SK-N-SH (cell line): ENCODE data around the gene EXOC2. TPM values are rescaled to one million over a fixed set of nuclear protein-coding genes. Genes with fewer than 3 reads are reported as not detected.

Experiments
- CTCF ChIA-PET: fragments of 300-600, 350-600 bp; formaldehyde crosslinking; extraction: SDS; loops from one replicate; lab custom pipeline; 2021; lab: Yijun Ruan, JAX
- POLR2A ChIA-PET: fragments of 350-600 bp; sonication (Branson Sonifier 250); formaldehyde crosslinking; extraction: SDS; loops from one replicate; lab custom pipeline; 2020; ENCODE audit warnings: antibody characterized with exemption, inconsistent platforms; lab: Yijun Ruan, JAX
- DNase-seq: peaks from one replicate; pipeline ENCODE4 v3.0.0; 2012
- H2AFZ ChIP-seq: fragments of 200-600 bp; sonication (generic); 2 replicates; pipeline ENCODE4 v1.8.1; 2016; ENCODE audit warnings: antibody characterized with exemption, mild to moderate bottlenecking, low read depth
- H3F3A ChIP-seq: fragments of 200-600 bp; sonication (generic); replicated peaks from 2 replicates; pipeline ENCODE3; 2016; ENCODE audit warnings: antibody characterized with exemption, mild to moderate bottlenecking; ENCODE audit not compliant: insufficient read depth
- H3K27ac ChIP-seq, 2 experiments: fragments of 200-500 bp in 1 of 2; fragments of 200-600 bp in 1 of 2; sonication (Bioruptor generic) in 1 of 2; sonication (generic), shearing (Covaris generic) in 1 of 2; 2 replicates each; pipeline versions ENCODE4 v1.5.1 to v1.6.1; 2014 to 2016; ENCODE audit warnings: low read depth in 2 of 2, inconsistent platforms in 1 of 2, low read length in 1 of 2, mild to moderate bottlenecking in 1 of 2, mixed read lengths in 1 of 2
- H3K27me3 ChIP-seq: fragments of 200-600 bp; sonication (generic), shearing (Covaris generic); 2 replicates; pipeline ENCODE4 v1.6.1; 2016; ENCODE audit warnings: mixed run types; ENCODE audit not compliant: insufficient read depth
- H3K36me3 ChIP-seq, 2 experiments: fragments of 200-500 bp in 1 of 2; fragments of 200-600 bp in 1 of 2; sonication (Bioruptor generic) in 1 of 2; sonication (generic) in 1 of 2; replicated peaks in 1 of 2; 2 replicates each; pipeline versions ENCODE3 to v1.5.1; 2014 to 2016; ENCODE audit warnings: low read length in 1 of 2, mild to moderate bottlenecking in 1 of 2; ENCODE audit not compliant: insufficient read depth in 2 of 2, control insufficient read depth in 1 of 2
- H3K4me1 ChIP-seq, 2 experiments: fragments of 200-500 bp in 1 of 2; fragments of 200-600 bp in 1 of 2; sonication (Bioruptor generic) in 1 of 2; sonication (generic), shearing (Covaris generic) in 1 of 2; 2 replicates each; pipeline versions ENCODE4 v1.5.1 to v1.6.1; 2014 to 2016; ENCODE audit warnings: low read depth in 1 of 2, low read length in 1 of 2, mixed run types in 1 of 2; ENCODE audit not compliant: insufficient read depth in 2 of 2, control insufficient read depth in 1 of 2
- H3K4me2 ChIP-seq: fragments of 200-600 bp; sonication (generic), shearing (Covaris generic); 2 replicates; pipeline ENCODE4 v1.6.1; 2017; ENCODE audit warnings: mixed run types
- H3K4me3 ChIP-seq, 2 experiments: fragments of 200-500 bp in 1 of 2; fragments of 200-600 bp in 1 of 2; sonication (Bioruptor generic) in 1 of 2; sonication (generic), shearing (Covaris generic) in 1 of 2; 2 replicates each; pipeline versions ENCODE4 v1.5.1 to v1.8.1; 2014 to 2016; ENCODE audit warnings: low read depth in 2 of 2, inconsistent platforms in 1 of 2, low read length in 1 of 2, mild to moderate bottlenecking in 1 of 2, mixed read lengths in 1 of 2, moderate library complexity in 1 of 2
- H3K79me2 ChIP-seq: fragments of 200-600 bp; sonication (generic); 2 replicates; pipeline ENCODE4 v1.8.1; 2017; ENCODE audit warnings: mild to moderate bottlenecking; ENCODE audit not compliant: insufficient read depth
- H3K9ac ChIP-seq: fragments of 200-600 bp; sonication (generic); 2 replicates; pipeline ENCODE4 v1.6.1; 2017; ENCODE audit warnings: mixed run types
- H3K9me2 ChIP-seq: fragments of 200-600 bp; sonication (generic); 2 replicates; pipeline ENCODE4 v1.6.1; 2017; ENCODE audit warnings: mixed run types
- H3K9me3 ChIP-seq: fragments of 200-600 bp; sonication (generic); 2 replicates; pipeline ENCODE4 v1.6.1; 2017; ENCODE audit warnings: mixed run types, mild to moderate bottlenecking, moderate library complexity
- H4K20me1 ChIP-seq: fragments of 200-600 bp; sonication (generic); 2 replicates; pipeline ENCODE4 v1.6.1; 2017; ENCODE audit warnings: mild to moderate bottlenecking, mixed run types; ENCODE audit not compliant: insufficient read depth
- ELF1 ChIP-seq: IDR thresholded peaks from 2 replicates; pipeline ENCODE4 v1.4.0; 2012
- EP300 ChIP-seq, 2 experiments: IDR thresholded peaks; 2 replicates each; pipeline versions ENCODE4 v1.4.0 to v1.6.1; 2012; ENCODE audit warnings: borderline replicate concordance in 1 of 2, low read depth in 1 of 2, low read length in 1 of 2
- GATA2 ChIP-seq: sonication (generic); formaldehyde crosslinking; IDR thresholded peaks from 2 replicates; pipeline ENCODE4 v1.5.0; 2020; ENCODE audit warnings: mild to moderate bottlenecking, missing genetic modification reagents
- JUND ChIP-seq: IDR thresholded peaks from 2 replicates; pipeline ENCODE4 v1.4.0; 2012
- RXRA ChIP-seq: IDR thresholded peaks from 2 replicates; pipeline ENCODE4 v1.4.0; 2012; ENCODE audit warnings: low read depth, mild to moderate bottlenecking, borderline replicate concordance
- SIN3A ChIP-seq: IDR thresholded peaks from 2 replicates; pipeline ENCODE4 v1.6.1; 2012; ENCODE audit warnings: low read depth, mild to moderate bottlenecking, low read length, moderate library complexity, borderline replicate concordance
- SMC3 ChIP-seq: IDR thresholded peaks from 2 replicates; pipeline ENCODE4 v1.6.1; 2012; ENCODE audit warnings: low read depth, low read length, improper control_type of control experiment
- whole genome bisulfite sequencing: methylation state at CpG from one replicate; pipeline ENCODE4 v1.1.6; 2017; ENCODE audit warnings: low lambda C conversion rate; 5-methylcytosine and 5-hydroxymethylcytosine counted together
- polyA plus RNA-seq, 3 experiments: library from polyadenylated mRNA; depleted of rRNA; stranded (reverse); fragments of >200 nt; gene quantifications; 2 replicates each; pipeline ENCODE4 v1.2.3, GENCODE V29; 2012
- TF ChIP-seq, protein P1 (sequence below): IDR thresholded peaks from 2 replicates; pipeline ENCODE4 v1.4.0; 2012; ENCODE audit warnings: low read depth, borderline replicate concordance
- TF ChIP-seq, protein P2 (sequence below): fragments of 150-350 bp; IDR thresholded peaks from 2 replicates; pipeline ENCODE4 v1.6.1; 2017; ENCODE audit warnings: antibody characterized with exemption, low read length, low read depth, borderline replicate concordance
- TF ChIP-seq, protein P3 (sequence below): IDR thresholded peaks from 2 replicates; pipeline ENCODE4 v1.6.1; 2012; ENCODE audit warnings: mild to moderate bottlenecking, low read depth, low read length, moderate library complexity

EXOC2 gene
- polyA plus RNA-seq, 1 of the 3 experiments (the other 2 are of a cell fraction): 10.6 TPM

DNA sequence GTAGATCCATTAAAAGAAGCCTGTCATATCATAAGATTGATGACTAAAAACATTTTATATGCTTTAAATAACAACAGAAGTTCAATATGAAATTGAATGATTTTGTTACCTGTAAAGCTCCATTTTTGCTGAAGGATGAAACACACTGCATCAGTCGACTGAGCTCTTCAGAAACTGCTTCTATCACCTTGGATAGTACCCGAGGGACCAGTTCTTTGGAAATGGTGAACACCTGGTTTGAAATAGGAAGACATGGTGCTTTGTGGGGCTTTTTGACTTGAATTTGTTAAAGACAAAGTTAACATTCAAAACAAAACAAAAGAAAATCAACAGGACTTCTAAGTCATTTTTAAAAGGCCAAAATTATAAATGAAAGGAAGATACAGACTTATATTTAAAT is 195.7 kb downstream of the EXOC2 start (continued):
- TF ChIP-seq, protein P1, sequence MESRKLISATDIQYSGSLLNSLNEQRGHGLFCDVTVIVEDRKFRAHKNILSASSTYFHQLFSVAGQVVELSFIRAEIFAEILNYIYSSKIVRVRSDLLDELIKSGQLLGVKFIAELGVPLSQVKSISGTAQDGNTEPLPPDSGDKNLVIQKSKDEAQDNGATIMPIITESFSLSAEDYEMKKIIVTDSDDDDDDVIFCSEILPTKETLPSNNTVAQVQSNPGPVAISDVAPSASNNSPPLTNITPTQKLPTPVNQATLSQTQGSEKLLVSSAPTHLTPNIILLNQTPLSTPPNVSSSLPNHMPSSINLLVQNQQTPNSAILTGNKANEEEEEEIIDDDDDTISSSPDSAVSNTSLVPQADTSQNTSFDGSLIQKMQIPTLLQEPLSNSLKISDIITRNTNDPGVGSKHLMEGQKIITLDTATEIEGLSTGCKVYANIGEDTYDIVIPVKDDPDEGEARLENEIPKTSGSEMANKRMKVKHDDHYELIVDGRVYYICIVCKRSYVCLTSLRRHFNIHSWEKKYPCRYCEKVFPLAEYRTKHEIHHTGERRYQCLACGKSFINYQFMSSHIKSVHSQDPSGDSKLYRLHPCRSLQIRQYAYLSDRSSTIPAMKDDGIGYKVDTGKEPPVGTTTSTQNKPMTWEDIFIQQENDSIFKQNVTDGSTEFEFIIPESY: no peak
- TF ChIP-seq ELF1: no peak
- TF ChIP-seq GATA2 (CRISPR knock-in tag): no peak
- TF ChIP-seq, protein P2, sequence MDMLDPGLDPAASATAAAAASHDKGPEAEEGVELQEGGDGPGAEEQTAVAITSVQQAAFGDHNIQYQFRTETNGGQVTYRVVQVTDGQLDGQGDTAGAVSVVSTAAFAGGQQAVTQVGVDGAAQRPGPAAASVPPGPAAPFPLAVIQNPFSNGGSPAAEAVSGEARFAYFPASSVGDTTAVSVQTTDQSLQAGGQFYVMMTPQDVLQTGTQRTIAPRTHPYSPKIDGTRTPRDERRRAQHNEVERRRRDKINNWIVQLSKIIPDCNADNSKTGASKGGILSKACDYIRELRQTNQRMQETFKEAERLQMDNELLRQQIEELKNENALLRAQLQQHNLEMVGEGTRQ: no peak
- TF ChIP-seq RXRA: no peak
- TF ChIP-seq, protein P3, sequence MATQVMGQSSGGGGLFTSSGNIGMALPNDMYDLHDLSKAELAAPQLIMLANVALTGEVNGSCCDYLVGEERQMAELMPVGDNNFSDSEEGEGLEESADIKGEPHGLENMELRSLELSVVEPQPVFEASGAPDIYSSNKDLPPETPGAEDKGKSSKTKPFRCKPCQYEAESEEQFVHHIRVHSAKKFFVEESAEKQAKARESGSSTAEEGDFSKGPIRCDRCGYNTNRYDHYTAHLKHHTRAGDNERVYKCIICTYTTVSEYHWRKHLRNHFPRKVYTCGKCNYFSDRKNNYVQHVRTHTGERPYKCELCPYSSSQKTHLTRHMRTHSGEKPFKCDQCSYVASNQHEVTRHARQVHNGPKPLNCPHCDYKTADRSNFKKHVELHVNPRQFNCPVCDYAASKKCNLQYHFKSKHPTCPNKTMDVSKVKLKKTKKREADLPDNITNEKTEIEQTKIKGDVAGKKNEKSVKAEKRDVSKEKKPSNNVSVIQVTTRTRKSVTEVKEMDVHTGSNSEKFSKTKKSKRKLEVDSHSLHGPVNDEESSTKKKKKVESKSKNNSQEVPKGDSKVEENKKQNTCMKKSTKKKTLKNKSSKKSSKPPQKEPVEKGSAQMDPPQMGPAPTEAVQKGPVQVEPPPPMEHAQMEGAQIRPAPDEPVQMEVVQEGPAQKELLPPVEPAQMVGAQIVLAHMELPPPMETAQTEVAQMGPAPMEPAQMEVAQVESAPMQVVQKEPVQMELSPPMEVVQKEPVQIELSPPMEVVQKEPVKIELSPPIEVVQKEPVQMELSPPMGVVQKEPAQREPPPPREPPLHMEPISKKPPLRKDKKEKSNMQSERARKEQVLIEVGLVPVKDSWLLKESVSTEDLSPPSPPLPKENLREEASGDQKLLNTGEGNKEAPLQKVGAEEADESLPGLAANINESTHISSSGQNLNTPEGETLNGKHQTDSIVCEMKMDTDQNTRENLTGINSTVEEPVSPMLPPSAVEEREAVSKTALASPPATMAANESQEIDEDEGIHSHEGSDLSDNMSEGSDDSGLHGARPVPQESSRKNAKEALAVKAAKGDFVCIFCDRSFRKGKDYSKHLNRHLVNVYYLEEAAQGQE: no peak
- TF ChIP-seq JUND: no peak

DNA sequence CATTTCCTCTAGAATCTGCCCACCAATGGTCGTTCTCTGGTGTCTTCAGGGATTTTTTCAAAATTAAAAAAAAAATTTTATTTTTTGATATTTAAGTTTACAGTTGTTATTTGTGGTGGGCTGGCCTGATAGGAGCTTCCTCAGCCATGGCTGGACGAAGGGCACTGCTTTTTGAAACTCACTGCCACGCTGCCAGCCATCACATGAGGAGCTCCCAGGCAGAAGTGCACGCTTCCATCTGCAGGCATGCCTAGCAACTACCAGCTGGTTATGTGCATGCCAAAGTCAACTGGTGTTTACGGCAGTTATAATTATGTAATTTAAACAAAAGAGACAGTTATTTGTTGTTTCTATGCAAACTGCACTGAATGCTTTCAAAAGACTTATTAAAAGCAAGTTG is 196.3 kb downstream of the EXOC2 start:
- Histone ChIP-seq H3K4me2 (no peak overlapping the region), H3K9me2 (no peaks in the 10 kb centered on the region), H3K27me3 (no peaks in the 10 kb centered on the region), H3F3A (no peaks in the 10 kb centered on the region), H4K20me1 (no peaks in the 10 kb centered on the region), H2AFZ (no peak overlapping the region), H3K36me3 (peaks cover 16 to 25% of the 10 kb centered on the region in 2 experiments), H3K4me3 (no peak overlapping the region)
- CTCF ChIA-PET: interaction anchor here (0.7 kb wide), 1 partner anchor 13 kb away, joined by 3 read pairs; no protein-coding TSS in a partner anchor
- no peak for DNase-seq
- TF ChIP-seq EP300 (IDR thresholded peaks at IDR 0.05; ENCODE audit: borderline replicate concordance in 1 of 2, low read depth in 1 of 2, low read length in 1 of 2) (no peak), SIN3A (no peak), SMC3 (no peak)
- TF ChIP-seq, protein P3: no peak
- TF ChIP-seq, all 33 proteins: peak for 0
- Histone ChIP-seq H3K79me2 (no peaks in the 10 kb centered on the region), H3K9ac (no peak overlapping the region), H3K9me3 (no peaks in the 10 kb centered on the region), H3K4me1 (no peaks in the 10 kb centered on the region), H3K27ac (no peak overlapping the region)
- WGBS: 92% methylated on average over 5 of the region's 5 CpGs
- POLR2A ChIA-PET: no interaction called here
